B cell (primary cell): ENCODE data around the gene RNF157. TPM values are rescaled to one million over a fixed set of nuclear protein-coding genes. Genes with fewer than 3 reads are reported as not detected.

Source experiments
- ATAC-seq: fragments of 200-7000 bp; cut with Tn5 transposase; one replicate; pipeline ENCODE4 v1.10.0; 2021; ENCODE audit warnings: low read depth, mild to moderate bottlenecking, moderate number of reproducible peaks, moderate library complexity
- CTCF ChIA-PET: fragments of 350-600 bp; sonication (Branson Sonifier 250); formaldehyde crosslinking; loops from one replicate; lab custom pipeline; 2021; ENCODE audit warnings: antibody characterized with exemption, inconsistent platforms; lab: Charles Lee
- POLR2A ChIA-PET: fragments of 350-600 bp; sonication (Branson Sonifier 250); formaldehyde crosslinking; loops from one replicate; lab custom pipeline; 2021; ENCODE audit warnings: antibody characterized with exemption; lab: Charles Lee
- DNase-seq: peaks from one replicate; pipeline ENCODE4 v3.0.0; 2013
- H2AFZ ChIP-seq: 2 replicates; pipeline ENCODE4 v1.6.1; 2012; ENCODE audit warnings: mild to moderate bottlenecking, low read depth, low read length; ENCODE audit not compliant: insufficient read depth, poor library complexity, severe bottlenecking
- H3K27ac ChIP-seq, 2 donors: 1 replicate in 1 of 2; 2 replicates in 1 of 2; pipeline ENCODE4 v1.5.1; 2012 to 2013; ENCODE audit warnings: low read length in 2 of 2, mild to moderate bottlenecking in 2 of 2, moderate library complexity in 1 of 2
- H3K27me3 ChIP-seq, 4 experiments: fragments of 200-600 bp in 1 of 4; sonication (generic) in 1 of 4; replicated peaks in 1 of 4; 1 replicate in 2 of 4; 2 replicates in 2 of 4; pipeline versions ENCODE4 v1.6.1 to v1.7.0; 2013 to 2016; ENCODE audit warnings: low read length in 3 of 4, mild to moderate bottlenecking in 2 of 4, mixed read lengths in 1 of 4, moderate library complexity in 1 of 4; ENCODE audit not compliant: insufficient read depth in 4 of 4, control insufficient read depth in 3 of 4; ENCODE audit errors: control extremely low read depth in 1 of 4
- H3K36me3 ChIP-seq, 2 experiments: replicated peaks in 1 of 2; 1 replicate in 1 of 2; 2 replicates in 1 of 2; pipeline versions ENCODE4 v1.6.1 to v1.7.1; 2013; ENCODE audit warnings: low read length in 1 of 2; ENCODE audit not compliant: insufficient read depth in 2 of 2, control insufficient read depth in 1 of 2; ENCODE audit errors: control extremely low read depth in 1 of 2, extremely low read depth in 1 of 2
- H3K4me1 ChIP-seq, 2 donors: fragments of 200-600 bp in 1 of 2; sonication (generic) in 1 of 2; 1 replicate in 1 of 2; 2 replicates in 1 of 2; pipeline versions ENCODE4 v1.5.1 to v1.6.1; 2013 to 2017; ENCODE audit warnings: low read length in 2 of 2; ENCODE audit not compliant: control insufficient read depth in 2 of 2, insufficient read depth in 2 of 2
- H3K4me2 ChIP-seq: replicated peaks from 2 replicates; pipeline ENCODE3; 2012; ENCODE audit warnings: mild to moderate bottlenecking, low read depth, low read length; ENCODE audit not compliant: poor library complexity, severe bottlenecking
- H3K4me3 ChIP-seq, 5 experiments: fragments of 200-600 bp in 1 of 5; sonication (generic) in 1 of 5; 1 replicate in 3 of 5; 2 replicates in 2 of 5; pipeline versions ENCODE4 v1.5.1 to v1.7.0; 2011 to 2016; ENCODE audit warnings: low read length in 4 of 5, mild to moderate bottlenecking in 4 of 5, low read depth in 2 of 5, control low read depth in 1 of 5, moderate library complexity in 1 of 5; ENCODE audit not compliant: insufficient read depth in 1 of 5; ENCODE audit errors: control extremely low read depth in 1 of 5, extremely low read depth in 1 of 5
- H3K79me2 ChIP-seq: fragments of 200-600 bp; sonication (generic); one replicate; pipeline ENCODE4 v1.6.0; 2016; ENCODE audit warnings: low read length; ENCODE audit not compliant: control insufficient read depth, insufficient read depth
- H3K9ac ChIP-seq: fragments of 200-600 bp; sonication (generic); 2 replicates; pipeline ENCODE4 v1.6.1; 2017; ENCODE audit warnings: mild to moderate bottlenecking, low read length, moderate library complexity
- H3K9me3 ChIP-seq, 3 donors: one replicate each; pipeline versions ENCODE4 v1.6.1 to v1.7.1; 2013; ENCODE audit warnings: low read length in 2 of 3; ENCODE audit not compliant: control insufficient read depth in 2 of 3, insufficient read depth in 1 of 3; ENCODE audit errors: control extremely low read depth in 1 of 3
- H4K20me1 ChIP-seq: 2 replicates; pipeline ENCODE4 v1.6.0; 2012; ENCODE audit warnings: mild to moderate bottlenecking, low read length; ENCODE audit not compliant: insufficient read depth, control insufficient read depth, poor library complexity, severe bottlenecking
- H3K27ac Mint-ChIP-seq: one replicate; pipeline ENCODE4 v1.8.0; 2021; ENCODE audit warnings: mixed read lengths
- H3K27me3 Mint-ChIP-seq: one replicate; pipeline ENCODE4 v1.8.0; 2021; ENCODE audit warnings: mixed read lengths
- H3K4me1 Mint-ChIP-seq: one replicate; pipeline ENCODE4 v1.8.0; 2021; ENCODE audit warnings: mixed read lengths
- H3K4me3 Mint-ChIP-seq: one replicate; pipeline ENCODE4 v1.8.0; 2021; ENCODE audit warnings: mixed read lengths
- H3K9me3 Mint-ChIP-seq: one replicate; pipeline ENCODE4 v1.8.0; 2022; ENCODE audit warnings: mixed read lengths; ENCODE audit not compliant: insufficient read depth
- EZH2 ChIP-seq: IDR thresholded peaks from 2 replicates; pipeline ENCODE4 v1.6.1; 2012; ENCODE audit warnings: borderline replicate concordance, low read depth, mild to moderate bottlenecking, moderate library complexity, low read length; ENCODE audit not compliant: insufficient read depth, poor library complexity, severe bottlenecking
- WGBS: methylation state at CpG from one replicate; pipeline ENCODE4 v1.1.5; 2013; ENCODE audit warnings: missing lambda C conversion rate; ENCODE audit not compliant: insufficient coverage; 5-methylcytosine and 5-hydroxymethylcytosine counted together
- intact Hi-C: fragments of 100-400 bp; cut with micrococcal nuclease; formaldehyde crosslinking; loops from one replicate; pipeline ENCODE4 v1.10.0; 2022
- polyA plus RNA-seq: library from polyadenylated mRNA; depleted of rRNA; stranded (reverse); fragments of >200 nt; gene quantifications from 2 replicates; pipeline ENCODE4 v1.2.3, GENCODE V29; 2012
- total RNA-seq, 2 donors: library from RNA; stranded (reverse); fragments of 120-200 nt in 1 of 2; gene quantifications; 1 replicate in 1 of 2; 2 replicates in 1 of 2; pipeline versions ENCODE4 v1.2.3 to v1.2.4, GENCODE V29; 2013 to 2022
- TF ChIP-seq, protein P1 (sequence below): fragments of 200-600 bp; IDR thresholded peaks from one replicate; pipeline ENCODE4 v1.8.0; 2022; ENCODE audit warnings: antibody characterized with exemption, mild to moderate bottlenecking

RNF157 gene
- total and polyA plus RNA-seq, 2 donors (not counting 1 experiment from before 2014, with no cell fraction given): 0.54 to 1.2 TPM

DNA sequence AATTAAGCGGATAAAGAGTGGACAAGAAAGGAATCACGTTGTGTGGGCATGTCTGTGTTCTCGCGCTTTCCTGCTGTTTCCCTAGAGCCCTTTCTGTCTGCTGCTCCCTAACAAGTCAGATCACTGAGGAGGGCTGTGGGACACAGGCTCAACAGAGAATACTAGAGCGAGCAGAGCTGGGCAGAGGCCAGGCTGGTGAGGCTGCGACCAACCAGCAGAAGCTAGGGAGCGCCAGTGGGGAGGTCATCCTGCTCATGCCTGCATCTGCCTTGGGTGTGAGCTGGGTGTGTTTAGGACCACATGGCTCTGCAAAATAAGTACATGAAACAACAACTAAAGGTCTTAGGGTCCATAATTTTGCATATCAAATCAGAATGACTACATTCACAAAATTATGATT, 87.7 kb downstream of the RNF157 start:
- POLR2A ChIA-PET: no interaction called here
- ATAC-seq: no peak
- H3K27ac ChIP-seq: no peak overlapping the region

DNA sequence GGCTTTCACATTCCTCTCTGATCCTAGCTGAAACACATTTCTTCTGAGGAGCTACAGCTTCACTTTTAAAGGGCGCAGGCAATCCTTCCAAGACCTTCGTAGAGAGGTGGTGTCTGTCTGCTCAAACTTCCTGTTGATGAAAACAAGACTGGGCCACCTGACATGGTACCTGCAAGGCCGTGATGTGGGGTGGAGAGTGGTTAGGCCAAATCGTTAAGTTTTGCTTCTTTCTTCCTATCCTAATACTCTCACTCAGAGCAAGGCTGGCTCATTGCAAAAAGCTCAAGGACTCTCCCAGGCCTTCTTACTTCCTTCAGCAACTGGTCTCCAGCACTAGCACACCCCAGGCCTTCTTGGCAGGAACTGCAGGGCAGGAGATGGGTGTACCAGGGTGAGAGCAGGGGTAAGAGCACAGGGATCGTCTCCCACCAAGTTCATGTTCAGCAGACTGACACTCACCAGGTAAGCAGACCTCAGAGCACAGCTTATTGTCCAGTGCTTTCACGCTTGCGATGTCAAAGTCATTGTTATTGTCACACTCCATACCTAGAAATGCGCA, 88.3 kb downstream of the RNF157 start:
- ChIA-PET POLR2A (interaction anchor here (0.6 kb wide), 1 partner anchor 17 kb away, joined by 3 read pairs; no protein-coding TSS in a partner anchor), CTCF (interaction anchor here (0.9 to 1.1 kb wide), 2 partner anchors 22 to 27 kb away, joined by 3 to 5 read pairs; no protein-coding TSS in a partner anchor)
- no peaks in the 10 kb centered on the region for H3K36me3 ChIP-seq
- no peak for DNase-seq
- no peak overlapping the region for H3K9ac ChIP-seq
- intact Hi-C loops: no loop called here
- no peak overlapping the region for H3K4me3 ChIP-seq
- no peak overlapping the region for H3K4me2 ChIP-seq
- H3K27me3 ChIP-seq: no peaks in the 10 kb centered on the region
- H3K9me3 ChIP-seq: no peaks in the 10 kb centered on the region
- no peaks in the 10 kb centered on the region for H4K20me1 ChIP-seq
- no peak overlapping the region for H3K27ac Mint-ChIP-seq
- TF ChIP-seq, protein P1, sequence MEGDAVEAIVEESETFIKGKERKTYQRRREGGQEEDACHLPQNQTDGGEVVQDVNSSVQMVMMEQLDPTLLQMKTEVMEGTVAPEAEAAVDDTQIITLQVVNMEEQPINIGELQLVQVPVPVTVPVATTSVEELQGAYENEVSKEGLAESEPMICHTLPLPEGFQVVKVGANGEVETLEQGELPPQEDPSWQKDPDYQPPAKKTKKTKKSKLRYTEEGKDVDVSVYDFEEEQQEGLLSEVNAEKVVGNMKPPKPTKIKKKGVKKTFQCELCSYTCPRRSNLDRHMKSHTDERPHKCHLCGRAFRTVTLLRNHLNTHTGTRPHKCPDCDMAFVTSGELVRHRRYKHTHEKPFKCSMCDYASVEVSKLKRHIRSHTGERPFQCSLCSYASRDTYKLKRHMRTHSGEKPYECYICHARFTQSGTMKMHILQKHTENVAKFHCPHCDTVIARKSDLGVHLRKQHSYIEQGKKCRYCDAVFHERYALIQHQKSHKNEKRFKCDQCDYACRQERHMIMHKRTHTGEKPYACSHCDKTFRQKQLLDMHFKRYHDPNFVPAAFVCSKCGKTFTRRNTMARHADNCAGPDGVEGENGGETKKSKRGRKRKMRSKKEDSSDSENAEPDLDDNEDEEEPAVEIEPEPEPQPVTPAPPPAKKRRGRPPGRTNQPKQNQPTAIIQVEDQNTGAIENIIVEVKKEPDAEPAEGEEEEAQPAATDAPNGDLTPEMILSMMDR: no peak
- no peak for TF ChIP-seq EZH2
- no peak for ATAC-seq
- no peak overlapping the region for H3K4me3 Mint-ChIP-seq
- no peaks in the 10 kb centered on the region for H3K27me3 Mint-ChIP-seq
- H3K9me3 Mint-ChIP-seq: no peaks in the 10 kb centered on the region
- 80% methylated on average over 1 of the region's 8 CpGs for WGBS
- no peaks in the 10 kb centered on the region for H3K79me2 ChIP-seq
- H3K27ac ChIP-seq: no peak overlapping the region
- H2AFZ ChIP-seq: no peak overlapping the region
- peaks cover 6% of the 10 kb centered on the region for H3K4me1 Mint-ChIP-seq
- H3K4me1 ChIP-seq: peaks cover under 1 to 4% of the 10 kb centered on the region in 2 donors

More for the DNA sequence above, 87.7 kb downstream of the RNF157 start:
- TF ChIP-seq, protein P1: no peak
- TF ChIP-seq EZH2: no peak
- peaks cover 2% of the 10 kb centered on the region for H3K4me1 Mint-ChIP-seq
- no peak overlapping the region for H3K9ac ChIP-seq
- CTCF ChIA-PET: interaction anchor here (1.5 kb wide), 1 partner anchor 127 kb away, joined by 5 read pairs; no protein-coding TSS in a partner anchor
- H3K27me3 ChIP-seq: no peaks in the 10 kb centered on the region
- no peaks in the 10 kb centered on the region for H3K9me3 ChIP-seq
- H3K4me3 Mint-ChIP-seq: no peak overlapping the region
- H3K27me3 Mint-ChIP-seq: peaks cover 5% of the 10 kb centered on the region
- H3K4me3 ChIP-seq: no peak overlapping the region
- intact Hi-C loops: no loop called here
- H3K79me2 ChIP-seq: no peaks in the 10 kb centered on the region
- H2AFZ ChIP-seq: no peak overlapping the region
- no peak overlapping the region for H3K4me2 ChIP-seq
- H3K36me3 ChIP-seq: no peaks in the 10 kb centered on the region
- H3K4me1 ChIP-seq: peaks cover 0 to under 1% of the 10 kb centered on the region in 2 donors
- H3K9me3 Mint-ChIP-seq: no peaks in the 10 kb centered on the region
- no peak for DNase-seq
- no peaks in the 10 kb centered on the region for H4K20me1 ChIP-seq
- H3K27ac Mint-ChIP-seq: no peak overlapping the region
- 100% methylated on average over 4 of the region's 7 CpGs for WGBS
